Brain microvascular endothelial cell (primary cell): ENCODE measurements around the gene TIAM2.

ENCODE experiments used
- DNase-seq: peaks from one replicate; pipeline ENCODE4 v3.0.0-alpha.2; 2020
- H3K27ac ChIP-seq: fragments of 250-450 bp; sonication (Bioruptor Pico); 2 replicates; pipeline ENCODE4 v1.5.1; 2020; ENCODE audit warnings: mild to moderate bottlenecking, moderate library complexity
- H3K27me3 ChIP-seq: fragments of 250-450 bp; sonication (Bioruptor Pico); replicated peaks from 2 replicates; pipeline ENCODE4 v1.5.1; 2020; ENCODE audit warnings: mild to moderate bottlenecking
- H3K36me3 ChIP-seq: fragments of 250-450 bp; sonication (Bioruptor Pico); replicated peaks from 2 replicates; pipeline ENCODE4 v1.5.1; 2020; ENCODE audit warnings: mild to moderate bottlenecking
- H3K4me3 ChIP-seq: 2 replicates; pipeline ENCODE4 v1.5.1; 2011; ENCODE audit warnings: low read depth, mild to moderate bottlenecking, control low read depth, low read length, moderate library complexity
- in situ Hi-C: cut with HindIII; loops from 2 replicates; pipeline ENCODE4 v1.10.0; 2017; ENCODE audit warnings: low sequenced_read_pairs, low pct_ligation_motif_present
- TF ChIP-seq, protein P1 (sequence below): IDR thresholded peaks from 2 replicates; pipeline ENCODE4 v1.5.1; 2011; ENCODE audit warnings: low read depth, mild to moderate bottlenecking, moderate library complexity, low read length, control low read depth, inconsistent platforms; ENCODE audit errors: missing control alignments

The TIAM2 gene

DNA sequence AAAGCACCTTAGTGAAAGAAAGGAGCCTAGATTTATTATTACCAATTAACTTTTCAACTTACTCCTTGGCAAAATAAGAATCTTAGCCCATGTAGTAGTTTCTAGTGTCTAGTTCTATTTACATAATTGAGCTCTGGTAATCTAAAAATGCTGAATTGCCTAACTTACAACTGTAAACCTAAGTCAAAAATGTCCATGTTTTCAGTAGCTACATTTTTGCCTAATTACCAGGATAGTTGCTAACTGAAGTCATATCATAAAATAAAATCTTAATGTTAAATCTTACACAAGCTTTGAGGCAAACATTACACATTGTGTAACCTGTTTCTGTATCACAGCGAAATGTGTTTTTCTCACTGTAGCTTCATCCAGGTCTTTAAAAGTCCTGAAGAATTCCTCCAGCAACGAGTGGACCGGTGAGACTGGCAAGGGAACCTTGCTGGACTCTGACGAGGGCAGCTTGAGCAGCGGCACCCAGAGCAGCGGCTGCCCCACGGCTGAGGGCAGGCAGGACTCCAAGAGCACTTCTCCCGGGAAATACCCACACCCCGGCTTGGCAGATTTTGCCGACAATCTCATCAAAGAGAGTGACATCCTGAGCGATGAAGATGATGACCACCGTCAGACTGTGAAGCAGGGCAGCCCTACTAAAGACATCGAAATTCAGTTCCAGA is 261.1 kb downstream of the TIAM2 start:
- TF ChIP-seq, protein P1, sequence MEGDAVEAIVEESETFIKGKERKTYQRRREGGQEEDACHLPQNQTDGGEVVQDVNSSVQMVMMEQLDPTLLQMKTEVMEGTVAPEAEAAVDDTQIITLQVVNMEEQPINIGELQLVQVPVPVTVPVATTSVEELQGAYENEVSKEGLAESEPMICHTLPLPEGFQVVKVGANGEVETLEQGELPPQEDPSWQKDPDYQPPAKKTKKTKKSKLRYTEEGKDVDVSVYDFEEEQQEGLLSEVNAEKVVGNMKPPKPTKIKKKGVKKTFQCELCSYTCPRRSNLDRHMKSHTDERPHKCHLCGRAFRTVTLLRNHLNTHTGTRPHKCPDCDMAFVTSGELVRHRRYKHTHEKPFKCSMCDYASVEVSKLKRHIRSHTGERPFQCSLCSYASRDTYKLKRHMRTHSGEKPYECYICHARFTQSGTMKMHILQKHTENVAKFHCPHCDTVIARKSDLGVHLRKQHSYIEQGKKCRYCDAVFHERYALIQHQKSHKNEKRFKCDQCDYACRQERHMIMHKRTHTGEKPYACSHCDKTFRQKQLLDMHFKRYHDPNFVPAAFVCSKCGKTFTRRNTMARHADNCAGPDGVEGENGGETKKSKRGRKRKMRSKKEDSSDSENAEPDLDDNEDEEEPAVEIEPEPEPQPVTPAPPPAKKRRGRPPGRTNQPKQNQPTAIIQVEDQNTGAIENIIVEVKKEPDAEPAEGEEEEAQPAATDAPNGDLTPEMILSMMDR, result no peak
- DNase-seq, result no peak
- Histone ChIP-seq H3K27me3 (no peaks in the 10 kb centered on the region), H3K36me3 (peaks cover 50% of the 10 kb centered on the region), H3K27ac (no peak overlapping the region), H3K4me3 (no peak overlapping the region)
- in situ Hi-C loops, result loop anchor here (25.0 kb wide), 1 partner anchor 319 kb away; no protein-coding TSS in a partner anchor

DNA sequence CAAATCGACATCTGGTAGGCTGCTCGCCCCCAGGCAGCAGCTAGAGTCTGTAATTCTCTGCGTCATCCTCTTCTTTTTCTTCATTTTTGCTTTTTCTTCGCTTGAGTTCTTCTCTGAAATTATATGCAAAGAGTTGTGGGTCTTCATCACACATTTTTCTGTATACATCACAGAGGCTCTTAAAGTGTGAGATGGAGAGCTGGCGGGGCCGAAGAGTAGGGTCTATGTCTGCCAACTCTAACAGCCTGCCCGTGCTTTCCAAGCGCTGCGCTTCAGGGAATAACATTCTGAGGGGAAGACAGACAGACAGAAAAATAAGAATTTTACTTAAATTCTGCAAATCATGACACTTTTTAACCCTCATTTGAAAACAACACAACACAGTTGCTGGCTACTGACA is 262.7 kb downstream of the TIAM2 start:
- in situ Hi-C loops, result loop anchor here (25.0 kb wide), 1 partner anchor 320 kb away; no protein-coding TSS in a partner anchor
- H3K27me3 ChIP-seq, result no peaks in the 10 kb centered on the region
- no peak for DNase-seq
- no peak overlapping the region for H3K27ac ChIP-seq
- TF ChIP-seq, protein P1, result no peak
- no peak overlapping the region for H3K4me3 ChIP-seq
- H3K36me3 ChIP-seq, result peaks cover 47% of the 10 kb centered on the region

DNA sequence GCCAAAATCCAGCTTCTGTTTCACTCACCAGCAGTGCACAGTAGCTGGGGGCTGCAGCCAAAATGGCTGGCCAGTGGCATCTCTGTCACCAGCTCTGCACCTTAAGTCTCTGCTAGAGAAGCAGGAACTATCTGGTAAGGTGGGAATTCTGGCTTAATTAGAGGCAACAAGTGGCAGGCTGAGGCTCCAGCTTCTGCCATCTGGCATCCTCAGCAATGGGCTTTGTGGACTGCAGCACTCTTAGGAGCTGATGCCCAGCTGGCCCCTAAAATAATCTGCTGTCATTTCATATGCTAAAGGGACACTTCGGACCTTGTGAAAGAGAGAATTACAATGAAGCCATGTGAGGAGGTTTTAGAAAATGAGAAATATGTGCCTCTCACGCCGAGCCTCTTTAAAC is 264.1 kb downstream of the TIAM2 start:
- no peak for DNase-seq
- in situ Hi-C loops, result loop anchor here (25.0 kb wide), 1 partner anchor 322 kb away; no protein-coding TSS in a partner anchor
- H3K27me3 ChIP-seq, result no peaks in the 10 kb centered on the region
- H3K27ac ChIP-seq, result no peak overlapping the region
- H3K36me3 ChIP-seq, result peaks cover 40% of the 10 kb centered on the region
- H3K4me3 ChIP-seq, result no peak overlapping the region
- TF ChIP-seq, protein P1, result no peak

DNA sequence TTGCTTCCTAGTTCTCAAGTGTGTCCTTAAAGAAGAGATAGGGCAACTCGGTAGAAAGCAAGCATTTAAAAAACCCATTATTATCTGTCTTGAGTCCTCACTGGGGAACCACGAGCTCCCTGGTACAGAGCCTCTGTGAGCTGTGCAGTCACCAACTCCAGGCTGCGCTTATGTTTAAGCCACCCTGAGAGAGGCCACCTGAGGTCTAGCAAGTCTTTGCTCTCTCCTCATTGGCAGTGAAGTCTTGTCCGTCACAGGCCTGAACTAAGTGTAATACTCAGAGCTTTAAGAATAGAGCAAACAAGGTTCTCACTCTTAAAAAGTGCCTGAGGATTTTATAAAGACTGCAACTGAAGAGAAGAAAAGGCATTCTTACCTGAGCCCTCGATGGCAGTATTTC is 264.8 kb downstream of the TIAM2 start:
- Histone ChIP-seq H3K27me3 (no peaks in the 10 kb centered on the region), H3K36me3 (peaks cover 33% of the 10 kb centered on the region), H3K27ac (no peak overlapping the region), H3K4me3 (no peak overlapping the region)
- TF ChIP-seq, protein P1, result no peak
- no peak for DNase-seq
- in situ Hi-C loops, result loop anchor here (25.0 kb wide), 1 partner anchor 323 kb away; no protein-coding TSS in a partner anchor

DNA sequence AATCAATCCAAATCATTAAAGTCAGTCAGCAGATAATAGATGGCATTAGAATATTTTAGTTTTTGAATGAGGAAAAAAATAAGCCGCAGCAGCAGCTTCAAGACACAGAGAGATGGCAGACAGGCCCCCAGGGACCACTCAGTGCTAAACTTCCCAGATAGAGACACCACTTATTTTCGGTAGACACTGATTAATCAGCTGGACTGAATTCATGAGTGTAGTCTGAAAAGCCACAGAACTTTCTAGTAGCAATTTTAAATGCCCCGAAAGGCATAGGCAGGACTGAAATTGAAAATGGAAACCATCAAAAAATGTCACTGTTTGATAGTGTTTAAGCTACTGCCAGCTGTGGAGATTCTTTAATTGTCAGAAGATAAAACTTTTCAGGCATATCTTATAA is 265.6 kb downstream of the TIAM2 start:
- no peaks in the 10 kb centered on the region for H3K27me3 ChIP-seq
- no peak overlapping the region for H3K27ac ChIP-seq
- no peak overlapping the region for H3K4me3 ChIP-seq
- H3K36me3 ChIP-seq, result peaks cover 29% of the 10 kb centered on the region
- TF ChIP-seq, protein P1, result no peak
- DNase-seq, result no peak
- in situ Hi-C loops, result loop anchor here (25.0 kb wide), 1 partner anchor 323 kb away; no protein-coding TSS in a partner anchor
